COLO668 (cell line): Measurements from ENCODE around the gene PGA5.

ENCODE experiments used
- DNase-seq: peaks from one replicate; lab custom pipeline; 2025; ENCODE audit not compliant: unreplicated experiment; lab: John Stamatoyannopoulos, UW

The PGA5 gene

GRCh38 chr11:61265357-61265756, 24.4 kb downstream of the PGA5 start:
- DNase-seq = no peak

- DNase-seq = no peak
Observed at GRCh38 chr11:61266602-61267001, 25.6 kb downstream of the PGA5 start.

- DNase-seq = no peak
Observed at GRCh38 chr11:61267437-61267841, 26.5 kb downstream of the PGA5 start.

- no peak for DNase-seq
Observed at GRCh38 chr11:61268588-61269250, 27.7 kb downstream of the PGA5 start.

- DNase-seq = no peak
Observed at GRCh38 chr11:61270354-61271076, 29.5 kb downstream of the PGA5 start.

GRCh38 chr11:61272731-61273130, 31.8 kb downstream of the PGA5 start:
- DNase-seq = no peak

GRCh38 chr11:61273178-61274078, 32.5 kb downstream of the PGA5 start:
- DNase-seq = peak; percentile 38

GRCh38 chr11:61274084-61274483, 33.1 kb downstream of the PGA5 start:
- no peak for DNase-seq

GRCh38 chr11:61275191-61275590, 34.2 kb downstream of the PGA5 start:
- DNase-seq = no peak

- DNase-seq = no peak
Observed at GRCh38 chr11:61277186-61278000, 36.4 kb downstream of the PGA5 start.

GRCh38 chr11:61278001-61278470, 37.1 kb downstream of the PGA5 start:
- no peak for DNase-seq

- DNase-seq = no peak
Observed at GRCh38 chr11:61279934-61280659, 39.1 kb downstream of the PGA5 start.

- no peak for DNase-seq
Observed at GRCh38 chr11:61280883-61281580, 40.1 kb downstream of the PGA5 start.

GRCh38 chr11:61281581-61282250, 40.7 kb downstream of the PGA5 start:
- DNase-seq = peak; percentile 27

- no peak for DNase-seq
Observed at GRCh38 chr11:61283613-61284012, 42.6 kb downstream of the PGA5 start.

- no peak for DNase-seq
Observed at GRCh38 chr11:61287338-61287977, 46.5 kb downstream of the PGA5 start.

GRCh38 chr11:61290905-61291690, 50.1 kb downstream of the PGA5 start:
- DNase-seq = no peak

- DNase-seq = no peak
Observed at GRCh38 chr11:61292356-61292755, 51.4 kb downstream of the PGA5 start.
